HFFc6 (cell line): Measurements from ENCODE around the gene AUH. TPM values are rescaled to one million over a fixed set of nuclear protein-coding genes. Genes with fewer than 3 reads are reported as not detected.

Experiments
- DNase-seq: peaks from one replicate; pipeline ENCODE4 v3.0.0-alpha.2; 2018
- H3K27ac Mint-ChIP-seq: 2 replicates; pipeline ENCODE4 v1.8.0; 2020; ENCODE audit warnings: mild to moderate bottlenecking, mixed read lengths
- H3K27me3 Mint-ChIP-seq: 2 replicates; pipeline ENCODE4 v1.8.0; 2021; ENCODE audit warnings: mild to moderate bottlenecking, moderate library complexity, mixed read lengths; ENCODE audit not compliant: insufficient read depth
- H3K36me3 Mint-ChIP-seq: 2 replicates; pipeline ENCODE4 v1.8.0; 2021; ENCODE audit warnings: low read depth, mixed read lengths
- H3K4me1 Mint-ChIP-seq: 2 replicates; pipeline ENCODE4 v1.8.0; 2020; ENCODE audit warnings: low read depth, mixed read lengths
- H3K4me3 Mint-ChIP-seq: 2 replicates; pipeline ENCODE4 v1.8.0; 2020; ENCODE audit warnings: mild to moderate bottlenecking, moderate library complexity, mixed read lengths
- H3K9me3 Mint-ChIP-seq: 2 replicates; pipeline ENCODE4 v1.8.0; 2020; ENCODE audit warnings: mild to moderate bottlenecking, mixed read lengths
- CTCF ChIP-seq: fragments of 200-600 bp; sonication (generic); IDR thresholded peaks from 2 replicates; pipeline ENCODE4 v1.5.0; 2021; ENCODE audit warnings: antibody characterized with exemption, mild to moderate bottlenecking
- total RNA-seq, 6 experiments: library from RNA; stranded (reverse); fragmentation: NEBNext Ultra II Directional; extraction: Animal tissue kit (Norgen Biotek cat#: 25700); gene quantifications; 2 replicates in 1 of 6; 3 replicates in 5 of 6; pipeline ENCODE4 v1.2.3, GENCODE V29; 2021

Gene AUH
- total RNA-seq, 6 experiments from 2014 or later: 9.8 to 11.3 (median 10.6) TPM

GRCh38 chr9:91253488-91253887 is 108.2 kb downstream of the AUH start:
- Mint-ChIP-seq H3K9me3 (no peaks in the 10 kb centered on the region), H3K36me3 (no peaks in the 10 kb centered on the region), H3K27me3 (no peaks in the 10 kb centered on the region; the same call in none of the 2 replicates), H3K4me3 (no peak overlapping the region), H3K27ac (no peak overlapping the region), H3K4me1 (peaks cover 35% of the 10 kb centered on the region)
- peak; percentile 10 for DNase-seq
- TF ChIP-seq CTCF: peak; percentile 51

GRCh38 chr9:91248707-91249106 is 113.0 kb downstream of the AUH start:
- H3K4me1 Mint-ChIP-seq: peaks cover 39% of the 10 kb centered on the region
- TF ChIP-seq CTCF: no peak
- DNase-seq: no peak
- H3K9me3 Mint-ChIP-seq: no peaks in the 10 kb centered on the region
- H3K27me3 Mint-ChIP-seq: no peaks in the 10 kb centered on the region
- no peak overlapping the region for H3K4me3 Mint-ChIP-seq
- H3K36me3 Mint-ChIP-seq: no peaks in the 10 kb centered on the region
- H3K27ac Mint-ChIP-seq: no peak overlapping the region

- Mint-ChIP-seq H3K36me3 (no peaks in the 10 kb centered on the region), H3K4me3 (no peak overlapping the region), H3K27ac (no peak overlapping the region; the same call in 1 of the 2 replicates), H3K9me3 (no peaks in the 10 kb centered on the region), H3K27me3 (no peaks in the 10 kb centered on the region), H3K4me1 (peaks cover 39% of the 10 kb centered on the region)
- TF ChIP-seq CTCF: no peak
- no peak for DNase-seq
Observed at GRCh38 chr9:91247278-91247677, 114.4 kb downstream of the AUH start.

- Mint-ChIP-seq H3K27ac (no peak overlapping the region; the same call in 1 of the 2 replicates), H3K4me1 (peaks cover 39% of the 10 kb centered on the region), H3K9me3 (no peaks in the 10 kb centered on the region), H3K27me3 (no peaks in the 10 kb centered on the region), H3K36me3 (no peaks in the 10 kb centered on the region), H3K4me3 (no peak overlapping the region)
- no peak for DNase-seq
- no peak for TF ChIP-seq CTCF
Observed at GRCh38 chr9:91246846-91247245, 114.9 kb downstream of the AUH start.

GRCh38 chr9:91245431-91246313 is 116.0 kb downstream of the AUH start:
- Mint-ChIP-seq H3K27me3 (no peaks in the 10 kb centered on the region), H3K4me1 (peaks cover 39% of the 10 kb centered on the region), H3K4me3 (0 out of 2 replicates have a peak overlapping the region, but pooled peaks have one; percentile 27), H3K36me3 (no peaks in the 10 kb centered on the region), H3K27ac (peak overlapping the region; percentile 76), H3K9me3 (no peaks in the 10 kb centered on the region)
- TF ChIP-seq CTCF: no peak
- no peak for DNase-seq
